ENCODE measurements around the gene TMEM184A.

DNA sequence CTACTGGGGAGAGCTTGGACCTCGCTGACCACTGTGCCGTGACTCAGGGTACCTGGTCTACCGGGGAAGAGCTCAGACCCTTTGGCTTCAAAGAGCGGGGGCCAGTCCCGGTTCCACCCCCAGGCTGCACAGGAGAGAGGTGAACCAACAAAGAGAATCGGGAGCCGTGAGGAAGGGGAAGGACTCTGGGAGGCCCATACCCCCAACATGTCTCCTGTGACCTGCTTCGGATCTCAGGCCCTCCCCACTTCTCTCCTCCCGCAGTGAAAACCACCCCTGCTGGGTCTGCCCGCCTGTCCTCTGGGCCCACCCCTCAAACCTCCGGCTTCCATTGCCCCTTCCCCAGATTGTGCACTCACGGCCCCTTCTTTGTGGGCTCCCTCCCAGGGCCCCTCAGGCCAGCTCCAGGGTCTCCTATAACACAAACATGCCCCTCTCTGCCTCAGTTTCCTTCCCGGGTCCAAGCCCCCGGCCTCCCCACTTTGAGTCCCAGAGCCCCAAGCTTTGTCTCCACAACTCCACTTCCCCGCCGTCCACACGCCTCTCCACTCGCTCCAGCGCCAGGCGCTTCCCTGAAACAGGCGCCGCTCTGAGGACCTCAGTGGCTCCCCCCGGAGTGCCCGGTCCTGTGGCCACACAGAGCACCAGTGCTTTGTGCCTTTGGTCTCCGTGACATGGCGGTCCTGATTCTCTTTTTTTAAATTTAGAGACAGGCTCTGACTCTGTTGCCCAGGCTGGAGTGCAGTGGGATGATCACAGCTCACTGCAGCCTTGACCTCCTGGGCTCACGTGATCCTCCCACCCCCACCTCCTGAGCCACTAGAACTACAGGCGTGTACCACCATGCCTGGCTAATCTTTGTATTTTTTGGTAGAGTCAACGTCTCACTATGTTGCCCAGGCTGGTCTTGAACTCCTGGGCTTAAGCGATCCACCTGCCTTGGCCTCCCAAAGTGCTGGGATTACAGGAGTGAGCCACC, 44.3 kb downstream of the TMEM184A start:
- TF ChIP-seq, protein P1, sequence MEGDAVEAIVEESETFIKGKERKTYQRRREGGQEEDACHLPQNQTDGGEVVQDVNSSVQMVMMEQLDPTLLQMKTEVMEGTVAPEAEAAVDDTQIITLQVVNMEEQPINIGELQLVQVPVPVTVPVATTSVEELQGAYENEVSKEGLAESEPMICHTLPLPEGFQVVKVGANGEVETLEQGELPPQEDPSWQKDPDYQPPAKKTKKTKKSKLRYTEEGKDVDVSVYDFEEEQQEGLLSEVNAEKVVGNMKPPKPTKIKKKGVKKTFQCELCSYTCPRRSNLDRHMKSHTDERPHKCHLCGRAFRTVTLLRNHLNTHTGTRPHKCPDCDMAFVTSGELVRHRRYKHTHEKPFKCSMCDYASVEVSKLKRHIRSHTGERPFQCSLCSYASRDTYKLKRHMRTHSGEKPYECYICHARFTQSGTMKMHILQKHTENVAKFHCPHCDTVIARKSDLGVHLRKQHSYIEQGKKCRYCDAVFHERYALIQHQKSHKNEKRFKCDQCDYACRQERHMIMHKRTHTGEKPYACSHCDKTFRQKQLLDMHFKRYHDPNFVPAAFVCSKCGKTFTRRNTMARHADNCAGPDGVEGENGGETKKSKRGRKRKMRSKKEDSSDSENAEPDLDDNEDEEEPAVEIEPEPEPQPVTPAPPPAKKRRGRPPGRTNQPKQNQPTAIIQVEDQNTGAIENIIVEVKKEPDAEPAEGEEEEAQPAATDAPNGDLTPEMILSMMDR (IDR thresholded peaks at IDR 0.05): no peak
- no peak for TF ChIP-seq POLR2A (IDR thresholded peaks at IDR 0.05)

Data from breast epithelium (tissue), 3 donors.